ENCODE results near the gene GRM8.

The GRM8 gene

GRCh38 chr7:127230192-127230925, 22.4 kb downstream of the GRM8 start:
- no peak for DNase-seq (ENCODE audit: low spot score)

GRCh38 chr7:127226685-127227374, 25.9 kb downstream of the GRM8 start:
- DNase-seq (ENCODE audit: low spot score), result no peak

GRCh38 chr7:127221731-127222130, 31.0 kb downstream of the GRM8 start:
- DNase-seq (ENCODE audit: low spot score), result no peak

- DNase-seq (ENCODE audit: low spot score), result no peak
Observed at GRCh38 chr7:127214956-127215718, 37.6 kb downstream of the GRM8 start.

- DNase-seq (ENCODE audit: low spot score), result no peak
Observed at GRCh38 chr7:127209886-127210285, 42.9 kb downstream of the GRM8 start.

- DNase-seq (ENCODE audit: low spot score), result no peak
Observed at GRCh38 chr7:127208860-127209259, 43.9 kb downstream of the GRM8 start.

GRCh38 chr7:127208351-127208750, 44.4 kb downstream of the GRM8 start:
- DNase-seq (ENCODE audit: low spot score), result no peak

- DNase-seq (ENCODE audit: low spot score), result no peak
Observed at GRCh38 chr7:127207806-127208205, 44.9 kb downstream of the GRM8 start.

GRCh38 chr7:127207230-127207629, 45.5 kb downstream of the GRM8 start:
- DNase-seq (ENCODE audit: low spot score), result no peak

GRCh38 chr7:127194571-127194970, 58.2 kb downstream of the GRM8 start:
- DNase-seq (ENCODE audit: low spot score), result no peak

GRCh38 chr7:127189886-127190285, 62.9 kb downstream of the GRM8 start:
- no peak for DNase-seq (ENCODE audit: low spot score)

- no peak for DNase-seq (ENCODE audit: low spot score)
Observed at GRCh38 chr7:127189074-127189473, 63.7 kb downstream of the GRM8 start.

GRCh38 chr7:127187740-127188139, 65.0 kb downstream of the GRM8 start:
- no peak for DNase-seq (ENCODE audit: low spot score)

GRCh38 chr7:127186686-127187085, 66.1 kb downstream of the GRM8 start:
- DNase-seq (ENCODE audit: low spot score), result no peak

GRCh38 chr7:127177156-127177555, 75.6 kb downstream of the GRM8 start:
- DNase-seq (ENCODE audit: low spot score), result no peak

GRCh38 chr7:127162366-127162765, 90.4 kb downstream of the GRM8 start:
- DNase-seq (ENCODE audit: low spot score), result no peak

GRCh38 chr7:127158659-127159058, 94.1 kb downstream of the GRM8 start:
- no peak for DNase-seq (ENCODE audit: low spot score)

GRCh38 chr7:127154958-127155357, 97.8 kb downstream of the GRM8 start:
- no peak for DNase-seq (ENCODE audit: low spot score)

- no peak for DNase-seq (ENCODE audit: low spot score)
Observed at GRCh38 chr7:127154101-127154500, 98.6 kb downstream of the GRM8 start.

GRCh38 chr7:127153315-127153714, 99.4 kb downstream of the GRM8 start:
- DNase-seq (ENCODE audit: low spot score), result no peak

GRCh38 chr7:127152423-127152822, 100.3 kb downstream of the GRM8 start:
- DNase-seq (ENCODE audit: low spot score), result no peak

- DNase-seq (ENCODE audit: low spot score), result no peak
Observed at GRCh38 chr7:127151379-127151778, 101.4 kb downstream of the GRM8 start.

GRCh38 chr7:127150543-127150942, 102.2 kb downstream of the GRM8 start:
- no peak for DNase-seq (ENCODE audit: low spot score)
